Ectodermal cell (in vitro differentiated cells): ENCODE results near the gene OSBPL10.
"Not testable (repeated sequence)": the region's sequence is repeated elsewhere in the genome, so short reads cannot be mapped to it uniquely, and the experiment has no call there.

Source experiments
- H3K27ac ChIP-seq: 2 replicates; pipeline ENCODE4 v1.7.0; 2013; ENCODE audit warnings: mild to moderate bottlenecking, low read depth, low read length; ENCODE audit not compliant: insufficient read depth, poor library complexity, severe bottlenecking
- H3K27me3 ChIP-seq: 2 replicates; pipeline ENCODE4 v1.7.0; 2013; ENCODE audit warnings: mild to moderate bottlenecking, low read length; ENCODE audit not compliant: insufficient read depth, control insufficient read depth, poor library complexity, severe bottlenecking
- H3K36me3 ChIP-seq: one replicate; pipeline ENCODE4 v1.7.0; 2013; ENCODE audit warnings: low read length; ENCODE audit not compliant: control insufficient read depth, insufficient read depth
- H3K4me1 ChIP-seq: one replicate; pipeline ENCODE4 v1.7.0; 2013; ENCODE audit warnings: low read length; ENCODE audit not compliant: control insufficient read depth, insufficient read depth
- H3K4me3 ChIP-seq: 2 replicates; pipeline ENCODE4 v1.7.0; 2013; ENCODE audit warnings: low read depth, low read length, control low read depth; ENCODE audit not compliant: insufficient read depth
- H3K9me3 ChIP-seq: 2 replicates; pipeline ENCODE4 v1.7.0; 2013; ENCODE audit warnings: mild to moderate bottlenecking, low read length, moderate library complexity; ENCODE audit not compliant: control insufficient read depth
- WGBS, 2 experiments: methylation state at CpG; one replicate each; pipeline ENCODE4 v1.1.7; 2013; ENCODE audit warnings: missing lambda C conversion rate in 2 of 2; 5-methylcytosine and 5-hydroxymethylcytosine counted together

The OSBPL10 gene

GRCh38 chr3:31868236-31868635, 112.8 kb downstream of the OSBPL10 start:
- H3K4me3 ChIP-seq: no peak overlapping the region
- H3K36me3 ChIP-seq: no peaks in the 10 kb centered on the region
- H3K4me1 ChIP-seq: no peaks in the 10 kb centered on the region
- H3K9me3 ChIP-seq: no peaks in the 10 kb centered on the region
- WGBS, 2 experiments: 90 to 91% methylated on average over 5 of the region's 5 CpGs
- H3K27me3 ChIP-seq: no peaks in the 10 kb centered on the region
- no peak overlapping the region for H3K27ac ChIP-seq

DNA sequence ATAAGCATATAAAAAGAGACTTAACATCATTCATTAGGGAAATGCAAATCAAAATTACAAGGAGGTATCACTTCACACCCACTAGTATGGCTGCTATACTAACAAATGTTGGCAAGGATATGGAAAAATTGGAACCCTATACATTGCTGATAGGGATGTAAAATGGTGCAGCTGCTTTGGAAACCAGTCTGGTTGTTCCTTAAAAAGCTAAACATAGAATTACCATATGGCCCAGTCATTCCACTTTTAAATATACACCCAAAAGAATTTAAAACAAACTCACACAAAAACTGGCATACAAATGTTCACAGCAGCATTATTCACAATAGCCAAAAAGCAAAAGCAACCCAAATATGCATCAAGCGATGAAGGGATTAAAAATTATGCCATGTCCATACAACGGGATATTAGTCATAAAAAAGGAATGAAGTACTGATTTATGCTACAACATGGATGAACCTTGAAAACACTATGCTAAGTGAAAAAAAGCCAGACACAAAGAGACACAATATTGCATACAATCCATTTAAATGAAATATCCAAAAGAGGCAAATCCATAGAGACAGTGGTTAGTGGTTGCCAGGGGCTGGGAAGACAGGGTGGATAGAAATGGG, 118.3 kb downstream of the OSBPL10 start:
- WGBS, 2 experiments: 96 to 100% methylated on average over 2 of the region's 2 CpGs
- Histone ChIP-seq H3K27me3 (no peaks in the 10 kb centered on the region), H3K27ac (no peak overlapping the region), H3K4me3 (no peak overlapping the region), H3K36me3 (no peaks in the 10 kb centered on the region), H3K9me3 (no peaks in the 10 kb centered on the region), H3K4me1 (no peaks in the 10 kb centered on the region)

DNA sequence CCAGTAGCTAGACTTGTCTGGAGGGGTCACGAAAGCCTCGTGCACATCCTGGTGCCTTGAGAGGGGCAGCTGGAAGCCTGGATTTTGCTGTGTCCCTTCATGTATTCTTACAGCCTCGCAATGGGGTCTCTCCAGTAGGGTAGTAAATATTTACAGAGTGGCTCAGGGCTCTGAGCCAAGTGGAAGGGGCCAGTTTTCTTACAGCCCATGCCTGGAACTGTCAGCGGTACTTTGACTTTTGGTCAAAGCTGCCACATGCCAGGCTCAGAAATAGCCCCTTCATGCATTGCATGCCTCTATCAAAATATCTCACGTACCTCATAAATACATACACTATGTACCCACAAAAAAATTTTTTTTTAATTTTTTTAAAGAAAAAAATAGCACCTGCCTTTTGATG, 119.2 kb downstream of the OSBPL10 start:
- H3K27me3 ChIP-seq: no peaks in the 10 kb centered on the region
- no peak overlapping the region for H3K27ac ChIP-seq
- WGBS, 2 experiments: 83 to 92% methylated on average over 5 of the region's 5 CpGs
- H3K4me3 ChIP-seq: no peak overlapping the region
- no peaks in the 10 kb centered on the region for H3K36me3 ChIP-seq
- H3K9me3 ChIP-seq: no peaks in the 10 kb centered on the region
- H3K4me1 ChIP-seq: no peaks in the 10 kb centered on the region

DNA sequence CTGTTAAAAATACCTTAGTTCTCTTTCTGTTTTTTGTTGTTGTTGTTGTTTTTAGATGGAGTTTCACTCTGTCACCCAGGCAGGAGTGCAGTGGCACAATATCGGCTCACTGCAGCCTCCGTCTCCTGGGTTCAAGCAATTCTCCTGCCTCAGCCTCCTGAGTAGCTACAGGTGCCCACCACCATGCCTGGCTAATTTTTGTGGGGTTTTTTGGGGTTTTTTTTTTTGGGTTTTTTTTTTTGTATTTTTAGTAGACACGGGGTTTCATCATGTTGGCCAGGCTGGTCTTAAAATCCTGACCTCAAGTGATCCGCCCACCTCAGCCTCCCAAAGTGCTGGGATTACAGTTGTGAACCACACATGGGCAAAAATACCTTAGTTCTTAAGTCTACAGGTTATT, 120.4 kb downstream of the OSBPL10 start:
- not testable (repeated sequence) for H3K27ac ChIP-seq, H3K4me3 ChIP-seq, H3K36me3 ChIP-seq, H3K27me3 ChIP-seq, H3K4me1 ChIP-seq, H3K9me3 ChIP-seq
- 96% methylated on average over 4 of the region's 4 CpGs for WGBS, 2 experiments

- Histone ChIP-seq H3K27ac (no peak overlapping the region), H3K27me3 (no peaks in the 10 kb centered on the region), H3K9me3 (no peaks in the 10 kb centered on the region), H3K4me3 (no peak overlapping the region), H3K36me3 (no peaks in the 10 kb centered on the region), H3K4me1 (no peaks in the 10 kb centered on the region)
- 97 to 98% methylated on average over 6 of the region's 6 CpGs for WGBS, 2 experiments
These were observed 121.8 kb downstream of the OSBPL10 start for GRCh38 chr3:31859245-31859644.

GRCh38 chr3:31858439-31858838, 122.6 kb downstream of the OSBPL10 start:
- Histone ChIP-seq H3K36me3 (no peaks in the 10 kb centered on the region), H3K27me3 (no peaks in the 10 kb centered on the region), H3K9me3 (no peaks in the 10 kb centered on the region), H3K4me1 (no peaks in the 10 kb centered on the region), H3K4me3 (no peak overlapping the region), H3K27ac (no peak overlapping the region)
- WGBS, 2 experiments: 89 to 91% methylated on average over 3 of the region's 3 CpGs

GRCh38 chr3:31853580-31853979, 127.5 kb downstream of the OSBPL10 start:
- H3K4me3 ChIP-seq: no peak overlapping the region
- no peak overlapping the region for H3K27ac ChIP-seq
- H3K36me3 ChIP-seq: no peaks in the 10 kb centered on the region
- WGBS, 2 experiments: 91 to 94% methylated on average over 2 to 3 of the region's 3 CpGs
- no peaks in the 10 kb centered on the region for H3K9me3 ChIP-seq
- peaks cover 3% of the 10 kb centered on the region for H3K4me1 ChIP-seq
- H3K27me3 ChIP-seq: no peaks in the 10 kb centered on the region

- no peaks in the 10 kb centered on the region for H3K27me3 ChIP-seq
- H3K4me1 ChIP-seq: peaks cover 3% of the 10 kb centered on the region
- 88 to 91% methylated on average over 10 of the region's 10 CpGs for WGBS, 2 experiments
- H3K27ac ChIP-seq: no peak overlapping the region
- no peaks in the 10 kb centered on the region for H3K9me3 ChIP-seq
- H3K4me3 ChIP-seq: no peak overlapping the region
- no peaks in the 10 kb centered on the region for H3K36me3 ChIP-seq
These were observed 129.8 kb downstream of the OSBPL10 start for GRCh38 chr3:31851278-31851677.

- H3K36me3 ChIP-seq: no peaks in the 10 kb centered on the region
- H3K4me3 ChIP-seq: no peak overlapping the region
- no peaks in the 10 kb centered on the region for H3K27me3 ChIP-seq
- no peak overlapping the region for H3K27ac ChIP-seq
- peaks cover 3% of the 10 kb centered on the region for H3K4me1 ChIP-seq
- H3K9me3 ChIP-seq: no peaks in the 10 kb centered on the region
These were observed 132.2 kb downstream of the OSBPL10 start for GRCh38 chr3:31848911-31849310.

GRCh38 chr3:31848163-31848818, 132.8 kb downstream of the OSBPL10 start:
- H3K9me3 ChIP-seq: no peaks in the 10 kb centered on the region
- H3K36me3 ChIP-seq: no peaks in the 10 kb centered on the region
- no peak overlapping the region for H3K4me3 ChIP-seq
- peaks cover 3% of the 10 kb centered on the region for H3K4me1 ChIP-seq
- H3K27me3 ChIP-seq: no peaks in the 10 kb centered on the region
- WGBS, 2 experiments: 91 to 92% methylated on average over 6 of the region's 6 CpGs
- H3K27ac ChIP-seq: no peak overlapping the region
